ENCODE data around the gene EXOSC10. TPM values are rescaled to one million over a fixed set of nuclear protein-coding genes. Genes with fewer than 3 reads are reported as not detected.
"Not testable (repeated sequence)": the region's sequence is repeated elsewhere in the genome, so short reads cannot be mapped to it uniquely, and the experiment has no call there.

EXOSC10 gene
- total RNA-seq, 1 donor from 2014 or later = 39.7 TPM

DNA sequence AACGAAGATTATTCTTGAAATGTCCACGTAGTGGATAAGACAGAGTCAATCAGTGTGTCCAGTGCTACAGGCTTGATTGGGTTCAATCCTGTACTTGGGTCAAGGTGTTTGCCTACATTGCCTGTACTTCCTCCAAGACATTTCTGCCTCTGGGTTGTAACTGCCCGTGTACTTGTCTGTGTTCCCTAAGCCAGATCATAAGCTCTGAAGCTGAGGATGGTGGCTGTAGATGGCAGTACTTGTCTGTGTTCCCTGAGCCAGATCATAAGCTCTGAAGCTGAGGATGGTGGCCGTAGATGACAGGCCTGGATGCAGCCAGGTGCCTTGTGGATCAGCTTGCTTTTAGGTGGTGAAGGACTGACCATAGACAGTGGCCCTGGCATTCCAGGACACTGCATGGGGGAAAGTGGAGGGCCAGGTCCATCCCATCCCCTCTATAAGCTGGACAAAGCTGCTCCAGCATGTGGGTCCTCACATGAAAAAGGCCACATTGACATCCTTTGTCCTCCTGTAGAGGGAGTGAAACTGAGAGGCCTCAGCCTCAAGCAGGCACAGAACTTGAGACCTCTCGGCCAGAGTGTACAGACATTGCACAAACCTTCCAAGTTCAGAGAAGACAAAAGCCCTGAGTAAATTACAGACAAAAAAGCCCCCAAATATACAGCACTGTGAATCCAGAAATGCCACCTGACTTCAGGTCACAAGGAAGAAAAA lies 37.9 kb downstream of the EXOSC10 start:
- no peak for DNase-seq

DNA sequence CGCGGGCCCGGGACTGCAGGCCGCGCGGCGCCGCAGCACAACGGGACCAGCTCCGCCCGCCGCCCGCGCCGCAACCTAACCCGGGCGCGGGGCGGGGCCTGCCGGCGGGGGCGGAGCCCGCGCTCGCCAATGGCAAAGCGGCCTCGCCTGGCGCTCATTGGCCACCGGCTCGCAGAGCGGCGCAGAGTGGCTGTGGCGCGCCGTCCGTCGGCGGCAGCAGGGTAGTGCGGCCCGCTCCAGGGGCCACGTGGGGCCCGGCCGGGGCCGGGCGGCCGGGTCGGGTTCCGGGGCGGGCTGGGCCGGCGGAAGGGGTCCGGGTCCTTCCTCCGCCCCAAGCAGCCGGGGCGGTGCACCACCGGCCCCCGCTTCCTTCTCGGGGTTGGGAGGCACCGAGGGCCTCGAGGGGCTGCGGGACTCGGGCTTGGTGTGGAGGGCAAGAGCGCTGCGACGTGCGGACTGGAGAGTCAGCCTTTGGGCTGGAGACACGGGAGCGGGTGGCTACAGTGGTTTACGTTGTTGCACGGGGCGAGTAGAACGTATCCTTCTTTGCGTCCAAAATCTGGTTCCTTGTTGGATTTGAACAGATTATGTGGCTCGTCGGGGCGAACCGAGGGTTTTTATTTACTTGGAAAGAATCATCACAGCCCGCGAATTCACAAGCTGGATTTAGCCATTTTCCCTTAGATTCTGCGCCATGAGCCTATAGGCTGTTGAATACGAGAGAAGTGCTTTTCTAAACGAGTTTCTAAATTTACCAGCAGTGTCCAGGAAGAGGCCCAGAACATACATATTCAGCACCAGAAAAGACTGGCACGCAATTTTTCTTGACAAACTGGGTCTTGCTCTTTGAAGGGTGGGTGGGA lies 39.5 kb downstream of the EXOSC10 start, which contains the start of gene SRM:
TSS of gene SRM (minus strand) at position 51 of the 863 bp plus-strand sequence. CDS start 75 bp downstream, outside the sequence.
- peak; percentile 95 for DNase-seq

DNA sequence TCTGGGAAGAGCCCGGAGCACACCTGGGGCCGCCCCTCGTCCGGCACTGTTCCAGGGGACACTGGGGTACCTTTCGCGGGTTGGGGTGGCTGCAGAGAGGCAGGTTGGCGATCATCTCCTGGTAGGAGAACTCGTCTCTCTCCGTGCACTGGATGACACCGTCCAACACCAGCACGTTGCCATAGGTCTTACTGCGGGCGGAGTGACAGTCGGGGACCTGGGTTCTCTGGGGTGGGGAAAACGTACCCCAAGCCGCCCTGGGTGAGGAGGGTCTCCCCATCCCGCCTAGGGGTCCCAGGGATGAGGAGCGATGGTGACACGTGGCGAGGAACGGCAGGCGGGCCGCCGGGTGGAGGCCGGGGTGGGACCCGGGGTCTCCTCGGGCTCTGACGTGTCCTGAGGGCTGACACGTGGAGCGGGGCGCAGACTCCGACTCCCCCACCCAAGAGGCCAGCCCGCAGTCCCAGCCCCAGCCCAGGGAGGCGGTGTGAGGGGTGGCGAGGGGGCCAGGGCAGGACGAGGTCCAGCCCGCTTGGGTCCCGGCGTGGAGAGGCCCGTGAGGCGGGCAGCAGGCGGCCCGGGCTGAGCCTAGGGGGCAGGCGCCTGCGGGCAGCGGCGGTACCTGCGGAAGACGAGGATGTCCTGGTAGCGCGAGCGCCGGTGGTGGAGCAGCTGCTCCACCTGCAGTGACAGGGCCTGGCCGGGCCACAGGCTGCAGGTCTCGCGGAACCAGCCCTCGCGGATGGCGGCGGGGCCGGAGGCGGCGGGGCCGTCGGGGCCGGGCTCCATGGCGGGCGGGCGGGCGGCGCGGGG lies 40.3 kb downstream of the EXOSC10 start:
- DNase-seq = no peak

DNA sequence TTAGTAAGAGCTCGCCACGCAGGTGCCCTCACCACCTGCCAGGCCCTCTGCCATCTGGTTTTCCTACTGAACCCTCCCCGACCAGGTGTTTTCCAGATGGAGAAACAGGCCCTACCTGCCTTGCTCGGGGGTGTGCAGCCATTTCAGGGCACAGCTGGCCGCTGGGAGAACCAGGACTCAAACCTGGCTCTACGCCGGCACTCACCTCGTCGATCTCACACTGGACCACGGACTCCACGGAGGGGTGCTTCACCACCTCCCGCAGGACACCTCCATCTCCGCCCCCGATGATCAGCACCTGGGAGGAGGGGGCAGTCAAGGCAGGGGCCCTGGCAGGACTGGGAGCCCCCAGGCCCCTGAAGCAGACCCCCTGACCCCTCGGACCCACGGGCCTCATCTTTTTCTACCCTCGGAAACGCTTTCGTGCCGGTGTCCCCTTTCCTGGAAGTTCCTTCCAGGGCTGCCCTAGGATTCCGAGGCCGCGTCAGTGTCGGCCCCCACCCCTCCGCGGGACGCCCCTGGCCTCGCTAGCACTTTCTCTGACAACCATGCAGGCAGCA lies 41.0 kb downstream of the EXOSC10 start:
- DNase-seq = no peak

DNA sequence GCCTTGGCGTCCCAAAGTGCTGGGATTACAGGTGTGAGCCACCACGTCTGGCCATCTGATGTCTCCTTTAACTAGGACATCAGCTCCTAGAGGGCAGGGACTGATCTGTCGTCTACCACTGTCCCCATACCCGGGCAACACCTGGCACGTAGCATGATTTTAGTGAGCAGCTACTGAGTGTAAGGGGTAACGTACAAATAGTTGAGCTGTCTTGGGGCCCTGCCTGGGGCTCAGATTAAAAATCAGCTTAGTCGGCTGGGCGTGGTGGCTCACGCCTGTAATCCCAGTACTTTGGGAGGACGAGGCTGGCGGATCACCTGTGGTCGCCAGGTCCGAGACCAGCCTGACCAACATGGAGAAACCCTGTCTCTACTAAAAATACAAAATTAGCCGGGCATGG lies 41.6 kb downstream of the EXOSC10 start:
- no peak for DNase-seq

DNA sequence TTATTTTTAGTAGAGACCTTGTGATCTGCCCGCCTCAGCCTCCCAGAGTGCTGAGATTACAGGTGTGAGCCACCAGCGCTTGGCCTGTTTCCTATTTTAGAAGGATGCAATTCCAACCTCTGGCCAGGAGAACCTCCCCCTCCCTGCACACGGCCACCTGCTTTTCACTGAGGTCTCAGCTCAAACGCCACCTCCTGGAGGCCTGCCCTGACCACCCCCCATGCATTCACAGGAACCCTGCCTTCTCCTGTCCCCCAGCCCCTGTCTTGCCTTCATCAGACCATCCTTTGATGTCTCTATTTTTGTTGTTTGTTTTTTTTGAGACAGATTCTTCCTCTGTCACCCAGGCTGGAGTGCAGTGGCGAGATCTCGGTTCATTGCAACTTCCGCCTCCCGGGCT lies 42.2 kb downstream of the EXOSC10 start:
- DNase-seq = no peak

DNA sequence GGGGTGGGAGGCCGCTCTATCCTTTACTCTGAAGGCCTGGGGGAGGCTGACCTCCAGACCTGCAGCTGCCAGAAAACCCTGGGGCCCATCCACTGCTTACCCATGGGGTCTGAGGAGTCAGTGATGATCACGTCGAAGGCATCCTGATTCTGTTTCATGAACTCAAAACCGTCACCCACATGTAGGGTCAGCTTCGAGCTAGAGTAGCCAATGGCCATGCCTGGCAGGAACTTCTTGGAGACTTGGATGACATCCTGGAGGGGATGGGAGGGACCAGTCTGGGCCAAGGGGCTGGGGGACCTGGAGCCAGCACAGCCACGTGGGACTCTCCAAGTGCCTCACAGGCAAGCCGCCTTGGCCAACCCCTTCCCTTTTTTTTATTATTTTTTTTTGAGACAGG lies 43.2 kb downstream of the EXOSC10 start:
- no peak for DNase-seq

DNA sequence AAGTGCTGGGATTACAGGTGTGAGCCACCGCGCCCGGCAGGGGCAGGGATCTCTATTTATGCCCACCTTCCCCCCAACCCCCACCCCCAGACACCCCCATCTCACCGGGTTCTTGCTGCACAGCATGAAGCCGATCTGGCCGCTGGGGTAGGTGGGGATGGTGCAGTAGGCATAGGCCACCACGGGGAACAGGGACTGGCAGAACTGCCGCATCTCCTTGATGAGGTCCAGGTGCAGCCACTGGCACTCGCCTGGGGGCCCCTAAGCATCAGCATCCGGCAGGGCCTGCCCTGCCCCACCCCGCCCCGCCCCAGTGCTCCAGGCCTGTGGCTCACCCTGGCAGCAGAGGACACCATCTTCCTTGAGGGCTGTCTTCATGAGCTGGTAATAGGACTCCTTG lies 44.0 kb downstream of the EXOSC10 start:
- DNase-seq = no peak

DNA sequence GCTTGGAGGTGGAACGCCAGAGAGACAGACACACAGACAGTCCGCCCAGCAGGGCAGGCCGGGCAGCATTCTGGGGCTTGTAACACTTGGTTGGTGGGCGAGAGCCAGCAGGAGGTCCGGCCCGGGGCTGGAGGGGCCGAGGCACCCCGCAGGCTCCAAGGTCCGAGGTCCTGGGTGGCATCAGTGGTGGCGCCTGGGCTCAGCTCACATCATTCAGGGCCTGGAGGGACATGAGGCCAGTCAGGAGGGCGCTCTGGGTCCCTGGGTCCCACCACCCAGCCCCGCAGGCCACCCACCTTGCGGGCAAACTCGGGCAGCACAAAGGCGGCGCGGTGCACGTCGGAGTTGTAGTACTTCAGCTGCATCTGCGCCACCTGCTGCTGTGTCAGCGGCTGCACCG lies 45.0 kb downstream of the EXOSC10 start:
- DNase-seq = no peak

DNA sequence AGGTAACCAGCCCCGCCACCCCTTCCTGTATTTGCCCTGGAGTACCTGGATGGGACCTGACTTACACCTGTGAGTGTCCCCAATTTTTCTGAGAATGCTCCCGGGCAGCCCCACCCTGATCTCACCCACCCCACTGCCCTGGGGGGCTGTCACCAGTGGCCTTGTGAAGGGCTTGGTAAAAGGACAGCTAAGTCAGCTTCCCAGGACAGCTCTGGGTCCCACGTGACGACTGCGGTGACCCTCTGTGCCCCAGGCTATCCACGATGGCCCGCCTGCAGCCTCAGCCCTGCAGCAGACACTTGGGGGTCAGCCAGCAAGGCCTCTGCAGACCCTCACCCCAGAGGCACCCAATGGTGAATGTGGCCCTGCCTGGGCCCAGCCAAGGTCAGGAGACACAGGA lies 45.5 kb downstream of the EXOSC10 start:
- no peak for DNase-seq

DNA sequence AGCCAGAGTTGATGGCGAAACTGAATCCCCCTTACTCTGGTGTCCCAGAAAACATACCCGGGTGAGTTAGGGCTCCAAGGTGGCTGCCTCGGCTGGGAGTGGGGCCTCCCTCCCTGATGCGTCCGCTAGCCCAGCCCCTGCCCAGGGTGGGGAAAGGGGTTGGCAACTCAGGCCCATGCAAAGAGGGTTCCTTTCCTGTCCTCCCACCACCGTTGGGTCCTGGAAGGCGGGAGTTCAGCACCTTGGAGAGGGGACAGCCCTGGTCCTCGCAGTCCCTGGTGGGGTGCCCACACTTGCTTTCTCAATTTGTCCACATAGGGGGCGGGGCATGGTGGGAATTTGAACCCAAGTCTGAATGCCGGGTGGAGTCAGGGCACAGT lies 45.9 kb downstream of the EXOSC10 start:
- peak; percentile 57 for DNase-seq

DNA sequence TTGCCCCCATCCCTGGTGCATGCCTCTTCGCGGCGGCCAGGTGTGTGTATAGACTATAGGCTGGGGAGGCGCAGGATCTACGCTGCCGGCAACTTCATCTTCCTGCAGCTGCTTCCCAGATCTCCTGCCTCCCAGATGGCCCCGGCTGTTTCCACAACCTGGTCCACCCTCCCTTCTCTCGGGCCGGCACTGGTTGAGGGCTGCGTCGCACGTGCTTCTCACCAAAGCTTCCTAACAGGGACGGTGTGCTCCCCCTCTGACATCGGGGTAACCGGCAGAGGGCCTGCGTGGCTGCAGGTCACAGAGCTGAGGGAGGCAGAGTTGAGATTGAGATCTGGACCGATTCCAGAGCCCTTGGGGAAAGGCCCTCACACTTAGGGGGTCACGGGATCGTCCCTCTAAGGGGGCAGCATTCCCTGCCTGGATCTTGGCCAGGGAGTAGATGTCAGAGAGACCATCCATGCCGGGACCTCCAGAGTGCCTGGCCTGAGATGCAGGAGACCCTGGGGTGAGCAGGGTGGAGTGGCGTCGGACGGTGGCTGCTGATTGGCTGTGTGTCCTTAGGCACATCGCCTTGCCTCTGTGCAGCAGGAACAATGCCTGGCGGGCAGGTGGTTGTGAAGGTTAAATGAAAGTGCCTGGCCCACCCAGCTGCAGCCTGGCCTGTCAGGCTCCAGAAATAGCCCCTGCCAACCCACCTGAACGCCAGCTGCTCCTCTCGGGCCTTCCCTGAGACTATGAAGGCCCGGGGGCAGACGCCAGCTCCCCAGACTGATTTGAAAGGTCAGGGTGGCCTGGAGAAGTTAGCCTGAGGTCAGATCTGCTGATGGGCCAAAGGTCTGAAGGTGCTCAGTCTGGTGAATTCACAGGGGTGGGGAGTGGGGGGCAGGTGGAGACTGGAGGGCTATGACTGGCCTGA lies 46.6 kb downstream of the EXOSC10 start:
- peak; percentile 47 for DNase-seq

DNA sequence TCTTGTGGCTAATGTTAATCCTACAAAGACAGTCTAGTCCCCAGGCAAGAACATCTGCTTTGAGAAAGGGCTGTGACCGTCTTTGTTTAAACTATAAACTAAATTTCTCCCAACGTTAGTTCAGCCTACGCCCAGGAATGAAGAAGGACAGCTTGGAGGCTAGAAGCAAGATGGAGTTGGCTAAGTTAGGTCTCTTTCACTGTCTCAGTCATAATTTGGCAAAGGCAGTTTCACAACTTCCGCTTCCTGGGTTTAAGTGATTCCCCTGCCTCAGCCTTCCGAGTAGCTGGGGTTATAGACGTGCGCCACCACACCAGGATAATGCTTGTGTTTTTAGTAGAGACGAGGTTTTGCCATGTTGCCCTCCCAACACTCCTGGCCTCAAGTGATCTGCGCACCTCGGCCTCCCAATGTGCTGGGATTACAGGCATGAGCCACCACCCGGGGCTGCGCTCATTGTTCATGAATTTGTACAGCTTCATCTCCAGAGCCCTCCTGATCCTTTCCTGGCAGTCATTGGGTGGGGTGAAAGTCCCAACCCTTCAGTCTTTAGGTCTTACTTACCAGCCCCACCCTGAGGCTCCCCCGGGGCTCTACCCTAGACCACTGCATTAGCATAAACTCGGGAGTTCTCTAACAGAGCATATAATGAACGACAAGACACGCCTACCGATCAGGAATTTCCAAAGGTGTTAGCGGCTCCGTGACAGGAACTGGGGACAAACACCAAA lies 47.7 kb downstream of the EXOSC10 start:
- no peak for DNase-seq

DNA sequence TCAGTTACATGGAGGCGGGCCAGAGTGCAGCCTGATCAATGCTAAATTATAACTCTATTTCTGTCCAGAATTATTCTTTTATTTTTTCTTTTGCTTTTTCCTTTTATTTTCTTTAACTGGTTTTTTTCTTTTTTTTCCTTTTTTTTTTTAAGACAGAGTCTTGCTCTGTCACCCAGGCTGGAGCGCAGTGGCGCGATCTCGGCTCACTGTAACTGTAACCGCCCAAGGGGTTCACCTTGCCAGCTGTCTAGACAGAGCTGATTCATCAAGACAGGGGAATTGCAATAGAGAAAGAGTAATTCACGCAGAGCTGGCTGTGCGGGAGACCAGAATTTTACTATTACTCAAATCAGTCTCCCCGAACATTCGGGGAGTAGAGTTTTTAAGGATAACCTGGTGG lies 48.5 kb downstream of the EXOSC10 start:
- not testable (repeated sequence) for DNase-seq

DNA sequence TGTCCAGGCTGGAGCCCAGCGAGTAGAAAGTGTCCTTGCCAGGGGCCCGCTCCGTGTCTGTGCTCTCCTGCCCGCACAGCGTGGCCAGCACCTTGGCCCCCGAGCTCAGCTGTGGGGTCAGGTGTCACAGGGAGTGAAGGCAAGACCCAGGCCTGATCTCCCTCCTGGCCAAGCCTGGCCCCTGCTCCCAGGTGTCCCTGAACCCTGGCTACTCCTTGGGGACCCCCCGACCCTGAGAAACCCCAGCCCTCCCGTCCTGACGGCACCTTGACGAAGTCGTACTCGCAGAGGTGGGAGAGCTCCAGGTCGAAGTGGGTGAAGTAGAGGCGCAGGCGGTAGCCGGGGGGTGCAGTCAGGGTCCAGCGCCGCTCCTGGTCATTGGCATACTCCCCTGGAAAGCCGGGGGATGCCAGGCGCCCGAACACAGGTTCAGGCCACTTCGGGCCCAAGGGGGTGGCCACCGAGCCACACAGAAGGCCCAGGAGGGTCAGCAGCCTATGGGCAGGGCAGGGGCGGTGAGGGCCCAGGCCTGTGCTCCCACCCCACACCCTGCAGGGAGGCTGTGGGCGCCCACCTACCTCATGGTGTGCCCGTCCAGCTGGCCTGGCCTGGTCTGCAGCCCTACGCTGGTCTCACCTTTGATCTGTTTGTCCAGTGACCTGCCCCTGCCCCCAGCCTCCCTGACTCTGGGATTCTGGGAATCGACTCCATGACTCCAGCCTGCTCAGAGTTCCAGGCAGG lies 52.9 kb downstream of the EXOSC10 start, which contains the start of gene MASP2:
TSS of gene MASP2 (minus strand) at position 615 of the 741 bp plus-strand sequence. CDS start at position 583, 32 bp downstream.
- DNase-seq = no peak

DNA sequence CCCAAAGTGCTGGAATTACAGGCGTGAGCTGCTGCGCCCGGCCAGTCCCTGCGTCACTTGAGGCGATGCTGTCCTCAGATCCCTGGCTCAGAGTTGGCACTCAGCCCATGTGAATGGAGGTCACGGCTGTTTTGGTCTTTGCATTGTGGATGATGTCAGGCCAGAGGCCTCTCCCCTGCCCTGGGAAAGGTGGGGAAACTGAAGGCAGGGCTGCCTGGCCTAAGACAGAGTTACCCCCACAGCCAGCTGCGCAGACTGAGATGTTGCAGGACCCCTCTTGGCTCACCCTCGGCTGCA lies 53.5 kb downstream of the EXOSC10 start:
- DNase-seq = peak; percentile 55

DNA sequence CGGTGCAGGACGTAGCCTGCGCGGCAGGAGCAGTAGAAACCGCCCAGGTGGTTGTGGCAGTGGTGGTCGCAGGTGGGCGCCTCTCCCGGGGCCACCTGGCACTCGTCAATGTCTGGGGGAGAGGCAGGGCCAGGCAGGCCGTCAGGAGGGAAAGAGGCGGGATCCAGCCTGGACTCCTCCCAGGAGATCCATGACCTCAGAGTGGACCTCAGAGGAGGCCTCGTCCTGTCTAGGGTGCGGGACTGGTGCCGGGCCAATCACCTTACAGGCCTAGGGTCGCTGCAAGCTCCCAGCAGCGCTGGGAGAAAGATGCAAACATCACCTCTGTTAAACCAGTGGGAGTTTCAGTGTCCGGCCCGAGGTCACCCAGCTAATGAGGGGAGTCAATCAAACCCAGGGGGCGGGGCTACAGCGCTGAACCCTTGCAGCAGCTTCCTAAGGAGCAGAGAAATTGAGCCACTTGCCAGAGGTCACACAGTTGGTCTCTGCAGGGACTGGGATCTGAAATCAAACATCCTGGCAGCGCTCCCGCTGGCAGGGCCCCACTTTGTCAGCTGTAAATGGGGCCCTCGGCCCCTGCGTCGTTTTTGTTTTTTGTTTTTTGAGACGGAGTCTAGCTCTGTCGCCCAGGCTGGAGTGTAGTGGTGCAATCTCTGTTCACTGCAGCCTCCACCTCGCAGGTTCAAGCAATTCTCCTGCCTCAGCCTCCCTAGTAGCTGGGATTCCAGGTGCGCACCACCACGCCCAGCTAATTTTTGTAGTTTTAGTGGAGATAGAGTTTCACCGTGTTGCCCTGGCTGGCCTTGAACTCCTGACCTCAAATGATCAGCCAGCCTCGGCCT lies 54.0 kb downstream of the EXOSC10 start:
- DNase-seq = no peak

DNA sequence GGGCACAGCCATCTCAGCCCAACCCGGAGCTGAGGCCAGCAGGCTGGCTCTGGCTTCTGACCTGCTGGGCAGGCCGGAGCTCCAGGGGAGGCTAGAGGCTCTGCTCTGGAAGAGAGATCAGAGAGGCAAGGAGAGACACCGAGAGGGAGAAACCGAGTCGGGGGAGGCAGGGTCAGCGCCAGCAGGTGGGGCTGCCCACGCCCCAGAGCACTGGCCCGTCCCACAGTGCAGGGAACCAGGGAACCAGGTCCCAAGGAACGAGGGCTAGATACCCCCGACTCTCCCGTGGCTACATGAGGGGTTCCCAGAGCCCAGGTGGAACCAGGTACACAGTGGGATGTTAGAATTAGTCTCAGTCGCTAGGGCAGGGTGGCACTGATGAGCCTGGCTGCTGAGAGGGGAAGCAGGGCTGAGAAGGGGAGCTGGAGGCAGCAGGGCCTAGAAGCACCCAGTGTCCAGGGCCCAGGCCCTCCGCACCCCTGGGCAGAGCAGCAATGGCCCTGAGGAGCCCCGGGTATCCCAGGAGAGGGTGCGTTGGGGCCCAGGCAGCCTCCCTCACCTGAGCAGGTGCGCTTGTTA lies 54.7 kb downstream of the EXOSC10 start:
- DNase-seq = no peak
